IMR-90 (cell line): ENCODE results near the gene PLEKHH2. TPM values are rescaled to one million over a fixed set of nuclear protein-coding genes. Genes with fewer than 3 reads are reported as not detected.

Experiments used
- ATAC-seq: fragments of 200-7000 bp; cut with Tn5 transposase; 2 replicates; pipeline ENCODE4 v1.9.1; 2020; ENCODE audit warnings: low read depth, mild to moderate bottlenecking, moderate library complexity
- BruUV-seq: library from RNA; stranded (reverse); fragments of 400-500 nt; replicated peaks from 2 replicates; lab custom pipeline; 2021; lab: Mats Ljungman, UMichigan
- CTCF ChIA-PET: fragments of 300-600 bp; formaldehyde crosslinking; extraction: SDS; loops from one replicate; lab custom pipeline; 2021; ENCODE audit warnings: antibody characterized with exemption; lab: Yijun Ruan, JAX
- POLR2A ChIA-PET: fragments of 300-600 bp; sonication (Branson Sonifier 250); formaldehyde crosslinking; loops from one replicate; lab custom pipeline; 2022; ENCODE audit warnings: antibody characterized with exemption; ENCODE audit not compliant: unreplicated experiment; lab: Charles Lee
- DNase-seq: peaks from one replicate; pipeline ENCODE4 v3.0.0; 2013
- H2AFZ ChIP-seq: replicated peaks from 2 replicates; pipeline ENCODE3; 2013; ENCODE audit warnings: low read length, mild to moderate bottlenecking; ENCODE audit not compliant: poor library complexity
- H2AK5ac ChIP-seq: 2 replicates; pipeline ENCODE4 v1.6.1; 2013; ENCODE audit warnings: low read depth, low read length, inconsistent platforms
- H2AK9ac ChIP-seq: replicated peaks from 2 replicates; pipeline ENCODE3; 2013; ENCODE audit warnings: mild to moderate bottlenecking, low read depth, low read length, moderate library complexity; ENCODE audit not compliant: poor library complexity
- H2BK120ac ChIP-seq: 2 replicates; pipeline ENCODE4 v1.6.1; 2013; ENCODE audit warnings: low read depth, low read length, inconsistent platforms
- H2BK15ac ChIP-seq: 3 replicates; pipeline ENCODE4 v1.6.1; 2013; ENCODE audit warnings: low read depth, low read length, inconsistent platforms
- H2BK20ac ChIP-seq: 2 replicates; pipeline ENCODE4 v1.6.1; 2013; ENCODE audit warnings: low read depth, mild to moderate bottlenecking, inconsistent platforms, low read length, moderate library complexity
- H2BK5ac ChIP-seq: 2 replicates; pipeline ENCODE4 v1.6.1; 2013; ENCODE audit warnings: mild to moderate bottlenecking, low read depth, low read length, inconsistent platforms; ENCODE audit not compliant: poor library complexity, severe bottlenecking
- H3K14ac ChIP-seq: replicated peaks from 2 replicates; pipeline ENCODE4 v1.6.1; 2013; ENCODE audit warnings: low read depth, low read length, inconsistent platforms
- H3K18ac ChIP-seq: 2 replicates; pipeline ENCODE4 v1.6.1; 2013; ENCODE audit warnings: low read depth, low read length, control low read depth
- H3K23ac ChIP-seq: 2 replicates; pipeline ENCODE4 v1.6.1; 2013; ENCODE audit warnings: low read depth, low read length, inconsistent platforms
- H3K27ac ChIP-seq: 2 replicates; pipeline ENCODE4 v1.5.1; 2013; ENCODE audit warnings: mild to moderate bottlenecking, control low read depth, low read length; ENCODE audit not compliant: insufficient read depth
- H3K27me3 ChIP-seq: 2 replicates; pipeline ENCODE4 v1.6.1; 2013; ENCODE audit warnings: low read length; ENCODE audit not compliant: control insufficient read depth, insufficient read depth
- H3K36me3 ChIP-seq: 2 replicates; pipeline ENCODE4 v1.6.1; 2013; ENCODE audit warnings: low read length, mixed read lengths; ENCODE audit not compliant: control insufficient read depth, insufficient read depth
- H3K4ac ChIP-seq: 2 replicates; pipeline ENCODE4 v1.6.1; 2013; ENCODE audit warnings: low read depth, low read length, inconsistent platforms
- H3K4me1 ChIP-seq: 2 replicates; pipeline ENCODE4 v1.6.1; 2013; ENCODE audit warnings: low read length, mixed read lengths; ENCODE audit not compliant: control insufficient read depth, insufficient read depth
- H3K4me2 ChIP-seq: 2 replicates; pipeline ENCODE4 v1.6.1; 2013; ENCODE audit warnings: low read depth, mild to moderate bottlenecking, control low read depth, low read length, moderate library complexity
- H3K4me3 ChIP-seq: 2 replicates; pipeline ENCODE4 v1.5.1; 2013; ENCODE audit warnings: low read depth, mild to moderate bottlenecking, control low read depth, low read length, moderate library complexity; ENCODE audit not compliant: insufficient read depth
- H3K56ac ChIP-seq: 2 replicates; pipeline ENCODE4 v1.6.1; 2013; ENCODE audit warnings: low read length, inconsistent platforms; ENCODE audit not compliant: insufficient read depth; ENCODE audit errors: extremely low read depth
- H3K79me1 ChIP-seq, 2 experiments: 2 replicates each; pipeline ENCODE4 v1.6.1; 2013; ENCODE audit warnings: low read length in 2 of 2, inconsistent platforms in 1 of 2, low read depth in 1 of 2
- H3K9ac ChIP-seq: 2 replicates; pipeline ENCODE4 v1.6.1; 2013; ENCODE audit warnings: low read depth, low read length, control low read depth
- H3K9me1 ChIP-seq: 2 replicates; pipeline ENCODE4 v1.6.1; 2013; ENCODE audit warnings: low read length, inconsistent platforms; ENCODE audit not compliant: insufficient read depth
- H3K9me3 ChIP-seq: 2 replicates; pipeline ENCODE4 v1.6.1; 2013; ENCODE audit warnings: low read length; ENCODE audit not compliant: control insufficient read depth, insufficient read depth
- H4K20me1 ChIP-seq: 2 replicates; pipeline ENCODE4 v1.6.1; 2013; ENCODE audit warnings: low read length, inconsistent platforms; ENCODE audit not compliant: insufficient read depth
- H4K5ac ChIP-seq: 2 replicates; pipeline ENCODE4 v1.6.1; 2013; ENCODE audit warnings: mild to moderate bottlenecking, low read depth, low read length, control low read depth
- H4K8ac ChIP-seq, 2 experiments: 2 replicates each; pipeline ENCODE4 v1.6.1; 2013; ENCODE audit warnings: low read depth in 2 of 2, low read length in 2 of 2, control low read depth in 1 of 2, inconsistent platforms in 1 of 2
- H4K91ac ChIP-seq: 2 replicates; pipeline ENCODE4 v1.6.1; 2013; ENCODE audit warnings: low read depth, low read length, inconsistent platforms; ENCODE audit not compliant: insufficient read depth
- BHLHE40 ChIP-seq: fragments of 150-350 bp; IDR thresholded peaks from 2 replicates; pipeline ENCODE4 v1.6.1; 2016; ENCODE audit warnings: mild to moderate bottlenecking, low read depth, low read length
- FOS ChIP-seq: fragments of 150-350 bp; IDR thresholded peaks from 2 replicates; pipeline ENCODE4 v1.6.1; 2016; ENCODE audit warnings: low read depth, low read length
- MAZ ChIP-seq: IDR thresholded peaks from 2 replicates; pipeline ENCODE4 v1.6.1; 2012; ENCODE audit warnings: low read depth, mild to moderate bottlenecking, low read length, improper control_type of control experiment, moderate library complexity, borderline replicate concordance
- WGBS, 2 experiments: methylation state at CpG; one replicate each; pipeline versions ENCODE4 v1.1.5 to v1.1.7; 2013; ENCODE audit warnings: missing lambda C conversion rate in 2 of 2; ENCODE audit not compliant: insufficient read length in 1 of 2; ENCODE audit errors: extremely low coverage in 2 of 2; 5-methylcytosine and 5-hydroxymethylcytosine counted together
- dilution Hi-C: fragments of 300-500 bp; cut with HindIII; formaldehyde crosslinking; loops from one replicate; pipeline ENCODE4 v1.14.3; 2018; ENCODE audit warnings: low sequenced_read_pairs; ENCODE audit not compliant: unreplicated experiment
- in situ Hi-C: fragments of 300-500 bp; cut with MboI; formaldehyde crosslinking; loops from 3 replicates; pipeline ENCODE4 v1.14.3; 2019; ENCODE audit warnings: low sequenced_read_pairs, inconsistent platforms, mixed read lengths
- intact Hi-C: fragments of 100-400 bp; cut with micrococcal nuclease; formaldehyde crosslinking; loops from 2 replicates; pipeline ENCODE4 v1.10.0; 2022
- polyA plus RNA-seq, 3 experiments: library from polyadenylated mRNA; depleted of rRNA; stranded (reverse); fragments of >200 nt; gene quantifications; 2 replicates each; pipeline ENCODE4 v1.2.3, GENCODE V29; 2012; ENCODE audit warnings: low replicate concordance in 1 of 3
- total RNA-seq: library from RNA; depleted of rRNA; stranded (reverse); fragments of >200 nt; gene quantifications from 2 replicates; pipeline ENCODE4 v1.2.3, GENCODE V29; 2012
- TF ChIP-seq, protein P1 (sequence below): fragments of 150-350 bp; IDR thresholded peaks from 2 replicates; pipeline ENCODE4 v1.6.1; 2017; ENCODE audit warnings: mild to moderate bottlenecking, antibody characterized with exemption, low read length, low read depth

PLEKHH2 gene
- total and polyA plus RNA-seq, 2 of the 4 experiments (the other 2 are of a cell fraction) = 2.0 to 3.3 TPM

DNA sequence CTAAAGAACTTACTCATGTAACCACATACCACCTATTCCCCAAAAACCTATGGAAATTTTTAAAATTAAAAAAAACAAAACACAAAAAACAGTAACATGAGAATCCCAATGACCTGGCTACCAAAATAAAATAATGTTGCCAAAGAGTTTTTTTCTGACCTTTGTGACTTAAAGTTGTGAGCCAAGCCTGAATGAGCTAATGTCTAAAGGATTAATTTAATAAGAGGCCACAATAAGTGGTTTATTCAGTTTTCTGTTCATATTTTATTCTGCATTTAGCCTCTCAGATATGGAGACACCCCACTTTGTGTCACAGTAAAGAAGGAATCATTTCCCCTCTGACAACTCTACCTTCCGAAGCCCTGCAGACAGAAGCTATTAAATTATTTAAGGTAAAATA lies 94.2 kb downstream of the PLEKHH2 start:
- Histone ChIP-seq H2BK15ac (no peak overlapping the region), H2BK20ac (no peak overlapping the region), H3K27me3 (no peaks in the 10 kb centered on the region), H2BK120ac (no peak overlapping the region), H3K9ac (no peak overlapping the region), H3K4me2 (no peak overlapping the region), H4K20me1 (no peaks in the 10 kb centered on the region), H3K4me1 (peaks cover 3% of the 10 kb centered on the region; the same call in 1 of the 2 replicates), H4K8ac (no peak overlapping the region), H3K4ac (no peak overlapping the region), H3K9me3 (no peaks in the 10 kb centered on the region), H3K23ac (no peak overlapping the region), H3K36me3 (peaks cover 2% of the 10 kb centered on the region; the same call in 1 of the 2 replicates), H2AK5ac (no peak overlapping the region), H2AK9ac (no peak overlapping the region), H3K27ac (no peak overlapping the region), H3K9me1 (peaks cover 1% of the 10 kb centered on the region; the same call in 1 of the 2 replicates), H3K4me3 (no peak overlapping the region), H3K79me1 (no peaks in the 10 kb centered on the region), H2AFZ (no peak overlapping the region), H4K5ac (no peak overlapping the region), H3K18ac (no peak overlapping the region), H3K56ac (no peak overlapping the region), H4K91ac (no peak overlapping the region), H3K14ac (no peak overlapping the region), H2BK5ac (no peak overlapping the region)
- in situ Hi-C loops (no loop called here), dilution Hi-C loops (no loop called here), intact Hi-C loops (no loop called here)
- POLR2A ChIA-PET = no interaction called here
- CTCF ChIA-PET = interaction anchor here (0.7 kb wide), 1 partner anchor 28 kb away, joined by 3 read pairs; no protein-coding TSS in a partner anchor
- no TSS peak for BruUV-seq
- ATAC-seq (no peak), DNase-seq (no peak)
- WGBS, 2 experiments = no CpG with 5 or more reads among the region's 1 CpG
- TF ChIP-seq FOS (no peak), MAZ (no peak), BHLHE40 (no peak)
- TF ChIP-seq, protein P1, sequence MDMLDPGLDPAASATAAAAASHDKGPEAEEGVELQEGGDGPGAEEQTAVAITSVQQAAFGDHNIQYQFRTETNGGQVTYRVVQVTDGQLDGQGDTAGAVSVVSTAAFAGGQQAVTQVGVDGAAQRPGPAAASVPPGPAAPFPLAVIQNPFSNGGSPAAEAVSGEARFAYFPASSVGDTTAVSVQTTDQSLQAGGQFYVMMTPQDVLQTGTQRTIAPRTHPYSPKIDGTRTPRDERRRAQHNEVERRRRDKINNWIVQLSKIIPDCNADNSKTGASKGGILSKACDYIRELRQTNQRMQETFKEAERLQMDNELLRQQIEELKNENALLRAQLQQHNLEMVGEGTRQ = no peak
